ENCODE measurements around the gene SYNJ2.
A peak's percentile ranks its signal among the peaks of the same experiment; 100 is the strongest.
"Not testable (repeated sequence)": the region's sequence is repeated elsewhere in the genome, so short reads cannot be mapped to it uniquely, and the experiment has no call there.

The SYNJ2 gene

GRCh38 chr6:157959451-157960227 lies 22.0 kb upstream of the SYNJ2 start:
- DNase-seq = no peak

GRCh38 chr6:157961153-157961831 lies 20.4 kb upstream of the SYNJ2 start:
- DNase-seq = no peak

- DNase-seq = peak; percentile 40
Observed at GRCh38 chr6:157961832-157962575, 19.7 kb upstream of the SYNJ2 start.

- peak; percentile 86 for DNase-seq
Observed at GRCh38 chr6:157962601-157963302, 18.9 kb upstream of the SYNJ2 start.

GRCh38 chr6:157964100-157964499 lies 17.6 kb upstream of the SYNJ2 start:
- peak; percentile 29 for DNase-seq

GRCh38 chr6:157965387-157965786 lies 16.3 kb upstream of the SYNJ2 start:
- DNase-seq = no peak

GRCh38 chr6:157966589-157966977 lies 15.1 kb upstream of the SYNJ2 start:
- no peak for DNase-seq

- no peak for DNase-seq
Observed at GRCh38 chr6:157967020-157967419, 14.6 kb upstream of the SYNJ2 start.

- no peak for DNase-seq
Observed at GRCh38 chr6:157967486-157967885, 14.2 kb upstream of the SYNJ2 start.

GRCh38 chr6:157972177-157972576 lies 9.5 kb upstream of the SYNJ2 start:
- DNase-seq = not testable (repeated sequence)

- DNase-seq = peak; percentile 73
Observed at GRCh38 chr6:157974341-157974894, 7.2 kb upstream of the SYNJ2 start.

- no peak for DNase-seq
Observed at GRCh38 chr6:157974967-157975366, 6.7 kb upstream of the SYNJ2 start.

- no peak for DNase-seq
Observed at GRCh38 chr6:157975456-157975855, 6.2 kb upstream of the SYNJ2 start.

- DNase-seq = no peak
Observed at GRCh38 chr6:157976345-157977175, 5.1 kb upstream of the SYNJ2 start.

GRCh38 chr6:157977176-157977804 lies 4.4 kb upstream of the SYNJ2 start:
- no peak for DNase-seq

- no peak for DNase-seq
Observed at GRCh38 chr6:157978021-157978783, 3.5 kb upstream of the SYNJ2 start.

GRCh38 chr6:157980288-157981131 lies 1.2 kb upstream of the SYNJ2 start:
- no peak for DNase-seq

- no peak for DNase-seq
Observed at GRCh38 chr6:157981132-157981394, 600 bp upstream of the SYNJ2 start.

GRCh38 chr6:157982102-157982562 lies 469 bp downstream of the SYNJ2 start:
- peak; percentile 31 for DNase-seq
